Epithelial cell of proximal tubule (primary cell): Measurements from ENCODE around the gene ZBTB44. TPM values are rescaled to one million over a fixed set of nuclear protein-coding genes. Genes with fewer than 3 reads are reported as not detected.

ENCODE experiments used
- DNase-seq: peaks from one replicate; pipeline ENCODE4 v3.0.0-alpha.2; 2011; ENCODE audit warnings: low read depth
- H3K4me3 ChIP-seq: 2 replicates; pipeline ENCODE4 v1.5.1; 2011; ENCODE audit warnings: low read depth, mild to moderate bottlenecking, low read length
- CTCF ChIP-seq: conservative IDR thresholded peaks from 2 replicates; pipeline ENCODE4 v1.5.1; 2012; ENCODE audit warnings: low read depth, mild to moderate bottlenecking, low read length
- total RNA-seq: library from RNA; depleted of rRNA; stranded (reverse); fragments of >200 nt; gene quantifications from 2 replicates; pipeline ENCODE4 v1.2.3, GENCODE V29; 2015

Gene ZBTB44
- total RNA-seq, 1 donor from 2014 or later, result 14.8 TPM

- TF ChIP-seq CTCF, result no peak
- H3K4me3 ChIP-seq, result no peak overlapping the region
- DNase-seq, result no peak
Observed at GRCh38 chr11:130214861-130215530, 99.7 kb downstream of the ZBTB44 start.

DNA sequence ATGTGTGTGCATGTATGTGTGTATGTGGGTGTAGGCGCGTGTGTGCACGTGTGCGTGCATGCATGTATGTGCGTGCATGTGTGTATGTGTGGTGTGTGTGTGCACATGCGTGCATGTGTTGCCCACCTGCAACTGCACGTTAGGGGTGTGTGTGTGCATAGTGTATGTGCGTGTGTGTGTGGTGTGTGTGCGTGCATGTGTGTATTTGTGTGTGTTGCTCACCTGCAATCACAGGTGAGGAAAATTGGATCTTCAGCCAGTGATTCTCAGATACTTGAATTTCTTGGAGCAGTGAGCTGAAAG is 100.8 kb downstream of the ZBTB44 start:
- no peak for TF ChIP-seq CTCF
- no peak for DNase-seq
- H3K4me3 ChIP-seq, result no peak overlapping the region

- no peak overlapping the region for H3K4me3 ChIP-seq
- peak; percentile 80 for TF ChIP-seq CTCF
- no peak for DNase-seq
Observed at GRCh38 chr11:130213143-130213978, 101.4 kb downstream of the ZBTB44 start.

GRCh38 chr11:130212431-130212961 is 102.2 kb downstream of the ZBTB44 start:
- no peak for TF ChIP-seq CTCF
- no peak for DNase-seq
- no peak overlapping the region for H3K4me3 ChIP-seq

GRCh38 chr11:130211781-130212401 is 102.8 kb downstream of the ZBTB44 start:
- no peak for DNase-seq

DNA sequence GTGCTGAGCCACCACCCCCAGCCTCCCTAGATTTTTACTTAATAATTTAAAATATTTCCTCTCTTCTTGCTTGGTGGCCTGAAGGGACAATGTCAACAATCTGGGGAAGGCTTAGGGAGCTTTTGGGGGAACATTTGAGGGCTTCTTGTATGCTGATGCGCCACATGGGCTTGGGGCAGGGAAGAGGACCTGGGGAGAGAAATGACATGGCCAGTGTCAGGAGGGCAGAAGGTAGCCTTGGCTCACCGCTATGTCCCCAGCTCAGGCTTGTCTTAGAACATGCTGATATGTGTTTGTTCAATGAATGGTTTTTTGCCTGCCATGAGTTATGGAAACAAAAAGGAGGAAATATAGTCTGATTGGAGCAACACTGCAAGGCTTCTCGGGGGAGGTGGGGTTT is 103.6 kb downstream of the ZBTB44 start:
- H3K4me3 ChIP-seq, result no peak overlapping the region
- DNase-seq, result no peak
- TF ChIP-seq CTCF, result no peak

More at GRCh38 chr11:130211781-130212401, 102.8 kb downstream of the ZBTB44 start:
- no peak overlapping the region for H3K4me3 ChIP-seq
- TF ChIP-seq CTCF, result no peak
